OCI-M1 (cell line): ENCODE results near the gene GPATCH4.
"Not testable (repeated sequence)": the region's sequence is repeated elsewhere in the genome, so short reads cannot be mapped to it uniquely, and the experiment has no call there.

Experiments used
- DNase-seq: peaks from one replicate; lab custom pipeline; 2025; lab: John Stamatoyannopoulos, UW

The GPATCH4 gene

GRCh38 chr1:156601122-156601830 lies at the start of gene GPATCH4:
GPATCH4 (minus strand) TSS chr1:156601479.
- DNase-seq = peak; percentile 92

DNA sequence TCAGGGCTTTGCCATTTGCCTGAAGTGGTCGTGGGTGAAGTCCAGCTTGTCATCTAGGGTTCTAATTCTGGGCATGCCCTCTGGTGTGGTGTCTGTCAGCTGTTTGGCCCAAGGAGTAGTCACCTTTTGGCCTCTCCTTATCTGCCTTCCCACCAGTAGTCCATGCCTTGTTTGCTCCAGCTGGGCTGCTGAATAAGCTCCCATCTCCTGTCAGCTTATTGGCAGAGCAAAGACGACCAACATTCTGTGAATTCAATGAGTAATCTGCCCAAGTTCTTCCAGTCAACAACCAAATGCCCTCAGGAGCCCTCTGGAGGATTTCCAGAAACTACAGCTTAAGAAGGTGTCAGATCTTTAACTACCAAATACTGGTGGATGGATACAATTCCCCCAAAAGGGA lies 47.7 kb upstream of the GPATCH4 start:
- no peak for DNase-seq

GRCh38 chr1:156648496-156648895 lies 47.2 kb upstream of the GPATCH4 start:
- no peak for DNase-seq

DNA sequence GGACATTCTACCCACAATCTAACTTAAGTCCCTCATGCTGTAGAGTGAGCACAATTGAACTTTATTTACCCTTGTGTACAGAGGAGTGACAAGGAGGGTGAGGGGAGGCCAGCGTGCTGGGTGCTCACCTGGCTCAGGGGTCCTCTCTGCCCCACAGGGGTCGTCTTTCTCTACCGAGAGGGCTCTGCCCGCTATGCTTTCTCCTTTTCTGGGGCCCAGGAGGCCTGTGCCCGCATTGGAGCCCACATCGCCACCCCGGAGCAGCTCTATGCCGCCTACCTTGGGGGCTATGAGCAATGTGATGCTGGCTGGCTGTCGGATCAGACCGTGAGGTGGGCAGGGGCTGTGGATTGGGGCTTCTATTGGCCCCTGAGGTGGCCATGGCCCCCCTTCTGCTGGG lies 46.1 kb upstream of the GPATCH4 start:
- DNase-seq = no peak

GRCh38 chr1:156646738-156647211 lies 45.5 kb upstream of the GPATCH4 start:
- DNase-seq = no peak

DNA sequence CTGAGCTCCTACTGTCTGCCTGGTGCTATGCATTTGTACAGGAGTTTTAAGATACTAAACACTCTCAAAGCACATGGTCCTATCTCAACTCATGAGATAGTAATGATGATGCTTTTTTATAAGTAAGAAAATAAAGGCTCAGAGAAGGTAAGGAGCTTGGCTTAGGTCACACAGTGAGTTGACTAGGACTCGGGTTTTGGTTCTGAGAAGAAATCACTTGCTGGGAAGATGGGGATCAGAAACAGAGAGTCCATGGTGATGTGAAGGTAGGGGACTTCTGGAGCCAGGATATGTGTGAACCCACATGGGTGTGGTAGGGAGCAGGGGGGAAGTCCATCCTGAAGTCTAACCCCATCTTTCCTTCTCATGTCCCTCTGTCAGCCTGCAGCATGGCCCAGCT lies 44.4 kb upstream of the GPATCH4 start:
- no peak for DNase-seq

GRCh38 chr1:156645056-156645455 lies 43.8 kb upstream of the GPATCH4 start:
- no peak for DNase-seq

DNA sequence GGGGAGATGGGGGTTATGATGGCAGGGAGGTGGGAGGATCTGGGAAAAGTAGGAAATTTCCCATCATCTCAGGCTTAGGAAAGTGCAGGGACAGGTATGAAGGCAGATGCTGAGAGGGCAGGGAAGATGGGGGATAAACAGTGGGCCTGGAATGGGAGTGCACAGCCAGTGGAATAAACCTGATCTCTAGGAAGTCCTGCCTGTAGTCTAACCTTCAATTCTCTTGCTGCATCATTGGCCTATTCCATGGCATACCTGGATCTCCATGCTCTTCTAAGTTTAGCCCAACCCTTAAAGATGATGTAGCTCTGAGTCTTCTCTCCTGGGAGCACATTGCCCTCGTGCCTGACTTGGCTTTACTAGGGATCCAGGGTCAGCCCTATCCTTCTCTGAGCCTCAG lies 43.4 kb upstream of the GPATCH4 start:
- DNase-seq = no peak

GRCh38 chr1:156644146-156644545 lies 42.9 kb upstream of the GPATCH4 start:
- DNase-seq = no peak

GRCh38 chr1:156643778-156644092 lies 42.5 kb upstream of the GPATCH4 start:
- peak; percentile 48 for DNase-seq

GRCh38 chr1:156643049-156643777 lies 41.9 kb upstream of the GPATCH4 start:
- DNase-seq = no peak

DNA sequence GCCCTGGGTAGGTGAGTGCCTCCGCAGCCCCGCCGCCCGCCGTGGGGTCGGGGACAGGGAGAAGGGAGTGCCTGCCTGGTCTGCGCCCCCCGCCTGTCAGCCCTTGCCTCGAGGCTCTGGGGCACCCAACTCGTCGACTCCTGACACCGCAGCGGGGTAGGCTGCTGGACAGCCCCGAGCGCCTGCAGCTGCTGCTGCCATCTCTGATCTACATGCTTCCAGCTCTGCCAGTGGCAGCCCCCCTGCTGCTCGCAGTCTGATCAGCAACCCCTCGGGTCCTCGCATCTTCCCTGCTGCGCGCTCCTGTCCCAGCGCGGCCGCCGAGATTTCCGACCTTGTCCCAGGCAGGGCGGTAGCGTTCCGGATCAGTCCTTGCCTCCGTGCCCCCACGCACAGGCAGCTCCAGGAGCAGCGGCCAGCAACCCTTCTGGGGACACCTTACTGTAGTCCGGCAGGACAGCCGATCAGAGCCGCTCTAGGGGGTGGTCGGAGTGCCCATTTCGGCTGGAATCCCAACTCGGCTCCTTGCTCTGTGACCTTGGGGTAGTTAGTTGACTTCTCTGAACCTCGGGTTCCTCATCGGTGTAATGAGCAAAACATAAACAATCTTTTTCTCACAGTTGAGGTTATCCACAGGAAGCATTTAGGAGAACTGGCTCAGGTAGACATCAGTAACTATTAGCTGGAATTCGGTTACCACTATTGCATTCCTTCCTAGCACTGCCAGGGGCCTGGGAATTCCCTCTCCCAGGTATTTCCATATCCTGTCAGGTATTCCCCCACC lies 41.2 kb upstream of the GPATCH4 start:
- no peak for DNase-seq

DNA sequence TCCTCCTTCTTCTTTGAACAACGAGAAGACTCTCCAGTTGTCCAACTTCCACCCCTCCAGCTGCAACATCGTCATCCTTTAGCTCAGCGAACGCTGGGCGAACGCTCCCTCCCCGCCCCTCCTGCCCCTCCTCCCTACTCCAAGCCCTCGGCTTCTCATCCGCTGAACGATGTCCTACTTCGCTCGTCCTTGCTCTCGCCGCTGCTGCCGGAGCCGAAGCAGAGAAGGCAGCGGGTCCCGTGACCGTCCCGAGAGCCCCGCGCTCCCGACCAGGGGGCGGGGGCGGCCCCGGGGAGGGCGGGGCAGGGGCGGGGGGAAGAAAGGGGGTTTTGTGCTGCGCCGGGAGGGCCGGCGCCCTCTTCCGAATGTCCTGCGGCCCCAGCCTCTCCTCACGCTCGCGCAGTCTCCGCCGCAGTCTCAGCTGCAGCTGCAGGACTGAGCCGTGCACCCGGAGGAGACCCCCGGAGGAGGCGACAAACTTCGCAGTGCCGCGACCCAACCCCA lies 40.5 kb upstream of the GPATCH4 start, which contains the start of gene BCAN:
Gene BCAN, plus strand, starts transcription at position 357 of the 504 bp plus-strand sequence. CDS start 3,938 bp downstream, outside the sequence.
- no peak for DNase-seq

GRCh38 chr1:156640842-156641706 lies 39.8 kb upstream of the GPATCH4 start:
- no peak for DNase-seq

DNA sequence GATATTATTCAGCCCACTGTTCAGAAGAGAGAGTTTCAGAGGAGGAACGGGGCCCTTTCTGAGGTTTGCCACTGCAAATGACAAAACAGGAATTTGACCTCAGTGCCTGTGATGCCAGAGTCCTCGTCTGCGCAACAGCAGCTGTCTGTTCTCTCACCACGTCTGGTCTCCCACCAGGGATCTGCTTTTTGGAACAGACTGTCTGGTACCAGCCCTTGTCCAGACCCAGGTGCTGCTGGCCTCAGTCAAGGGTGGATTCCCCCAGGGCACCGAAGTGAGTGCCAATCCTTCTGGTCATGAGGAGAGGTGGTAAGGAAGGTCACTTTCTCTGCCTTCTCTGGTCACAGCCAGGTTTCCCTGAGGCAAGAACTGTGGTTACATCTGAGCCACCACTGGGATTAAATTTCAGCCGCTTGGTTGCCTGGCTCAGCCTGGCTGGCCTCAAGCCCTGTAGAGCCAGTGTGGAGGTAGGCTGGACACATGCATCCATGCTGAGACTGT lies 38.4 kb upstream of the GPATCH4 start:
- no peak for DNase-seq

DNA sequence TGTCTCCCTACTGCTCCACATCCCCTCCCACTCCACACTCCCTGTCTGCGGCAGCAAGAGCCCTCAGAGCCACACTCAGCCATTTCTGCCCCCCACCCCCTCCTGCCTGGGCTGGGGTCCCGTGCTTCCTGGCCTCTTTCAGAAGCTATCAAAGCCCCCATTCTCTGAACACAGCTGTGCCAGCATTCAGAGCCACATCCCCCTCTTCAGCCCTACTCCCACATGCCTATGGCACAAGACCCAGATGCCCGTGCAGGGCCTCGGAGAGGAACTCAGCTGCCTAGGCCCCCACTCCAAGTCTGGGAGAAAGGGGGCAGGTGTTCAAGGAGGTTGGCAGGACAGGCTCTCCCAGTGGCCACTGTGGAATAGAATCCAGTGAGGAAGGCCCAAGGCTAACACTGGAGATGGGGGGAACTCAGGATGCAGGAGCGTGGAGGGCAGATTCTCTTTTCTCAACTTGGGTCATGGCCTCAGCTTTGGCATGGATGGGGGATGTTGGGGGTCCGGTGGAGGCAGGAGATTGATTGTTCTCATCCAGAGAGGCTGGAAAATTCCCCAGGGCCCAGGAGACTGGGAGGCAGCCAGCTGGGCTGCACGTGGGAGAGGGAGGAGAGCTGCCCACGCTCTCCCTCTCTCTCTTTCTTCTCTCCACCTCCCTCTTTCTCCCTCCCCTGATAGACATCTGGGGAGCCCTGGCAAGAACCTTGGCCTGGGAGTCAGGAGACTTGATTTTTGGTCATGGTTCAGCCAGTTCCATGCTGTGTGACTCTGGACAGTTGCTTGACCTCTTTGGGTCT lies 37.1 kb upstream of the GPATCH4 start:
- no peak for DNase-seq

DNA sequence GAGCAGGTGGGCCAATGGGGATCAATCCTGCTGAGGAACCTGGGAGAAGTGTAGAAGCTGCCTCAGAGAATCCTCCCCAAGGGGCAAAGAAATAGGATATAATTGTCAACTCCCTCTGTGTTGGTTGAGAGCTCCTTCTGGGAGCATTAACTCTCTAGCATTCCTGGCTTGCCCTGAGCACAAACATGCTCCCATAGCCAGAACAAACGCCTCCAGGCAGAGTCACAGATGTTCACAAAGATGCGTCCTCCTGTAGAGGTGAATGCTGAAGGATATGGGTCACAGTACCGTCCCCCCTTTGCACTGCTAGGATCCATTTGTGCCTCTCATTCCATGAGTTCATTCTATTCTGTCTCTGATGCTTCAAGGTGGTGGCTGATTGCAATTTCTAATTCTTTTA lies 31.1 kb upstream of the GPATCH4 start:
- no peak for DNase-seq

GRCh38 chr1:156631152-156631551 lies 29.9 kb upstream of the GPATCH4 start:
- not testable (repeated sequence) for DNase-seq

GRCh38 chr1:156629823-156630449 lies 28.7 kb upstream of the GPATCH4 start:
- no peak for DNase-seq

DNA sequence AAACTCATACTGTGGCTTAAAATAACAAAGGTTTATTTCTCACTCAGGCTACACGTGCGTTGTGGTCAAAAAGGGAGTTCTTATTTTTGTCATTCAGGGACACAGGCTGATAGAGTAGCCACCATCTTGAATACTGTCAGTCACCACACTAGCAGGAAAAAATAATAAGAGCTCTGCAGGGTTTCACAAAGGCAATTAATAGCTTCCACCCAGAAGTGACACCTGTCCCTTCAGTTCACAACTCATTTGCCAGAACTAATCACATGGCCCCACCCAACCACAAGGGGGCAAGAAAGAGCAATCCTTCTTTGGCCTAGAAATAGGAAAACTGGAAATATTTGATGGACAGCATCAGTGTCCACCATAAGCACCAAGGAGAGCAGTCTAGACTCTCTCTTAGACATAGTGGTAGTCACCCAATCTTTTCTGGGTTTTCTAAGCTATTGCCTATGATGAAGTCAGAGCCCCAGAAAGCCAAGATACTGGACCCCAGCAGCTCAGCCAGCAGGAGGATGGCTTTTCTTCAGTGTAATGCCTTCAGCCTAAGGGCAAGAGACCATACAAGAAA lies 26.1 kb upstream of the GPATCH4 start:
- peak; percentile 82 for DNase-seq
